Cerebellar cortex (tissue), 1 donor: ENCODE results near the gene ACOT9.
"Not testable (repeated sequence)": the region's sequence is repeated elsewhere in the genome, so short reads cannot be mapped to it uniquely, and the experiment has no call there.

ENCODE experiments used
- DNase-seq: peaks from one replicate; pipeline ENCODE4 v3.0.0-alpha.2; 2015; ENCODE audit warnings: low spot score

Gene ACOT9

GRCh38 chrX:23692166-23692565 lies 50.9 kb downstream of the ACOT9 start:
- DNase-seq, result no peak

DNA sequence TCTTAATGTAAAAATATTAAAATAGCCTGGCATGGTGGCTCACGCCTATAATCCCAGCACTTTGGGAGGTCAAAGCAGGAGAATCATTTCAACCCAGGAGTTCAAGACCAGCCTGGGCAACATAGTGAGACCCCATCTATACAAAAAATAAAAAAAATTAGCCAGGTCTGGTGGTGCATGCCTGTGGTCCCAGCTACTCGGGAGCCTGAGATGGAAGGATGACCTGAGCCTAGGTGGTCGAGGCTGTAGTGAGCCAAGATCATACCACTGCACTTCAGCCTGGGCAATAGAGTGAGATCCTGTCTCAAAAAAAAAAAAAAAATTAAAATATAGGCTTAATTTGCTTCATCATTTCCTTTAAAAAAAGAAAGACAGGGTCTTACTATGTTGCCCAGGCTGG lies 66.6 kb downstream of the ACOT9 start:
- not testable (repeated sequence) for DNase-seq

DNA sequence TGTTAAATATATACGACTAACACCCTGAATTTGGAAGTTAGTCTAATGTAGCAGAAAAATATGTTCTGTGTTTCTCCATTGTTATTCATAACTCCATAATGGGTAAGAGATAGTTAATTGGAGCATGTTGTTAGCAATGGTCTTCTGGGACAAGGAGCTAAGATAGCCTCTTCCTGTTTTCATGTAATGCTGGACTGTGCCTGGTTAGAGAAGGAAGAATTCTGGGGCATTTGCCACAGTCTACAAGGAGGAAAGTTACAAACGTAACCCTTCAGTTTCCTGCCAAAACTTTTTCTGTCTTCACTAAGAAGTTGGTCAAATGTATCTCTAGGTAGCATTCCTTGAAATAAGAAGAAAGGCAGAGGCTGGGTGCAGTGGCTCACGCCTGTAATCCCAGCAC lies 70.0 kb downstream of the ACOT9 start:
- no peak for DNase-seq

DNA sequence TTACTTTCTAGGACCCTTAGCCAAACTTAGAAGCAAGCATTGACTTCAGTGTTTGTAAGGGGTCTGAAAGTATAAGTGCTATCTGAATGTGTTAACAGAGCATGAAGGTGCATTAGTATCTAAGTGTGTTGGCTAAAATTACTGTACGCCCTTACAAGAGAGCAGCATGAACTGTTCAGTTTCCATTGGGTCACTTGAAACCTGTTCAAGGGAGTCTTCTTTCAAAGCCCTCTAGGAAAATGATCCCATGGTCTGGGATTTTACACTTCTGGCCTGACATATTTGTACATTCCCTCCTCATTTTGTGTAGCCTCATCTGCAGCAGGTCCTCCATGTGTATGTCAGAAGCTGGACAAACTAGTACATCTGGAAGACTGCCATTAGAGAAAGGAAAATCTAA lies 72.5 kb downstream of the ACOT9 start:
- DNase-seq, result no peak

GRCh38 chrX:23668335-23668734 lies 74.7 kb downstream of the ACOT9 start:
- DNase-seq, result no peak

GRCh38 chrX:23667239-23668177 lies 75.6 kb downstream of the ACOT9 start, which contains the start of gene PRDX4:
Gene PRDX4, plus strand, starts transcription at chrX:23667493. Its CDS starts 78 bp downstream, at chrX:23667571.
- peak; percentile 83 for DNase-seq

DNA sequence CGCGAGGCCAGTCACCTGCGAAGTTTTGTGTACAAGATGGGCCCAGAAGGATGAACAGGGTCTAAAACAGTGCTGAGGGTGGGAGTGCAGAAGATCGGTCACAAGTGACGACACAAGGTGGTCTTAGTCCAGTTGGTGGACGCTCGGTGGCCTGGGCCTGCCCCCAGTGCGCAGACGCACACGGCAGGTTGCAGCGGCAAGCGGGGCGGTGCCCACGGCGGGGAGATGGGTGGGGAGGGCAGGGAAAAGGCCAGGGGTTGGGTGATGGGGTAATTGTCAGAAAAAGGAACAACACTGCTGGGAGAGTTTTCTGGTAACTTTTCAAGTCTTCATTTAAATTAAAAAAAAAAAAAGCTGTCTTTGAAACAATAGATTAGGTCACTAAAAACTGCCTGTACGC lies 76.8 kb downstream of the ACOT9 start:
- no peak for DNase-seq

- no peak for DNase-seq
Observed at GRCh38 chrX:23664496-23664895, 78.6 kb downstream of the ACOT9 start.

DNA sequence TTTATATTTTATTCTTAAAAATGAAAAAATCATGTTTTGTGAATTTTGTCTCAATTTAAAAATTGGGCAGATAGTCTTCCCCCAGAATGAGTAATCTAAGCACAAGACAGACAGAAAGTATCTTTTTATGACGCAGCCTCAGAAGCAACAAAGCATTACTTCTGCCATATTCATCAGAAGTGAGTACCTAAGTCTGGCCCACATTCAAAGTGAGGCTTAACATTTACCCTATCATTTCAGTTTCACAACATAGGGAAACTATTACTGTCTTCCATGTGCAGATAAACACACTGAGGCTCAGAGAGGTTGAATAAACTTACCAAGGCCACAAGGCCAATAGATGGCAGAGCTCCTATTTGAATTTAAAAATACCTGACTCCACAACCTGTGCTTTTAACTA lies 80.2 kb downstream of the ACOT9 start:
- no peak for DNase-seq

DNA sequence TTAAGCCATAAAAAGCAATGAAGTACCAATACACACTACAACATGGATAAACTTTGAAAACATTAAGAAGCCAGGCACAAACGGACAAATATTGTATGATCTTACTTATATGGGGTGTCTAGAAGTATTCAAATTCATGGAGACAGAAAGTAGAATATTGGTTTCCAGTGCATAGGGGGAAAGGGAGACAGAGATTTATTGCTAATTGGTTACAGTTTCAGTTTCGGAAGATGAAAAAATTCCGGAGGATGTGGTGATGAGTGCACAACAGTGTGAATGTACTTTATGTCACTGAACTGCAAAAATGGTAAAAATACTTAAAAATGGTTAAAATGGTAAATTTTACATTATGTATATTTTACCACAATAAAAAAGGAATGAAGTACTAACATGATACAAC lies 80.9 kb downstream of the ACOT9 start:
- no peak for DNase-seq

DNA sequence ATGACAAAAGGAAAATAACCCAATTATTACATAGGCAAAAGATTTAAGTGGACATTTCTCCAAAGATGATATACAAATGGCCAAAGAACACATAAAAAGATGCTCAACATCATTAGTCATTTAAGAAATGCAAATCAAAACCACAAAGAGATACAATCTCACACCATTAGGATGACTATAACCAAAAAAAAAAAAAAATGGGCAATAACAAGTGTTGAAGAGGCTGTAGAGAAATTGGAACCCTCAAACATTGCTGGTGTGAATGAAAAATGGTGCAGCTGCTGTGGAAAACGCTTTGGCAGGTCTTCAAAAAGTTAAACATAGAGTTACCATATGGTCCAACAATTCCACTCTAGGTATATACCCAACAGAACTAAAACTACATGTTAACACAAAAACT lies 81.4 kb downstream of the ACOT9 start:
- DNase-seq, result no peak

DNA sequence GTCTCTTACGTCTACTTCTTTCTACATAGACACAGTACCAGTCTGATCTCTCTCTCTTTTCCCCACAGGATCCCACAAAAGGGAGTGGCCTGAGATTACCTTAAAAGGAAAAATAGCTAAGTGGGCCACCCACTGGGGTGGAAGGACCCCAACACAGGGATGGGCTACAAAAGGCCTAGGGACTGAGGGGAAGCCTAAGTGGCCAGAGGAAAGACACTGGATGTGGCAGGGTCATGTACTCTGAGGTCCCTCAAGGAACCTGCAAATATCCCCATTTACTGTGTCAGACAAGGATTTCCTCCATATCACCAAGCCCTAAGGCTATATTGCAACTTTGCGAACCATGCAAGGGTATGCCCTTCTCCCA lies 82.3 kb downstream of the ACOT9 start:
- no peak for DNase-seq

DNA sequence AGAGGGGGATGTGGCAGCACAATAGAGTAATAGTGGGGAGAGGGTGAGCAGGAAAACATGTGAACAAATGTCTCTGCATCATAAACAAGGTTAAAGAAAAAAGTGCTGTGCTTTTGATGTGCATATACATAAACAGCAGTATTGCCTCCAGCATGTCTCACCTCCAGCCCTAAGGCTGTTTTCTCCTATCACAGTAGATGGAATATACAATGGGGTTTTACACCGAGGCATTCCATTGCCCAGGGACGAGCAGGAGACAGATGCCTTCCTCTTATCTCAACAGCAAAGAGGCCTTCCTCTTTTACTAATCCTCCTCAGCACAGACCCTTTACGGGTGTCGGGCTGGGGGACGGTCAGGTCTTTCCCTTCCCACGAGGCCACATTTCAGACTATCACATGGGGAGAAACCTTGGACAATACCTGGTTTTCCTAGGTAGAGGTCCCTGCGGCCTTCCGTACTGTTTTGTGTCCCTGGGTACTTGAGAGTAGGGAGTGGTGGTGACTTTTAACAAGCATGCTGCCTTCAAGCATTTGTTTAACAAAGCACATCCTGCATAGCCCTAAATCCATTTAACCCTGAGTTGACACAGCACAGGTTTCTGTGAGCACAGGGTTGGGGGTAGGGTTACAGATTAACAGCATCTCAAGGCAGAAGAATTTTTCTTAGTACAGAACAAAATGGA lies 82.9 kb downstream of the ACOT9 start:
- DNase-seq, result not testable (repeated sequence)

DNA sequence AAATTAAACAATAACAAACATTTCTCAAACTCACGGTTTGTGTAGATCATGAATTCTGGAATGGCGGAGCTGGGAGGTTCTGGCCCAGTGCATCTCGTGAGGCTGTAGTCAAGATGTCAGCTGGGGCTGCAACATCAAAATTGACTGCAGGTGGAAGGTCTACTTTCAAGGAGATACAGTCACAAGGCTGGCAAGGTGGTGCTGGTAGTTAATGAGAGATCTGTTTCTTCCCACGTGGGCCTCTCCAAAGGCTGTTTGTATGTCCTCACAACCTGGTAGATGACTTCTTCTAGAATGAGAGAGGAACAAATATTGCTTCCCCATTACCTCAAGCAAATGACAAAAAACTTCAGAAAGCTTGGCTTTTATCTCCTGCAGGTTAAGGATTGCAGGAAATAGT lies 83.7 kb downstream of the ACOT9 start:
- DNase-seq, result no peak

GRCh38 chrX:23656684-23657083 lies 86.4 kb downstream of the ACOT9 start:
- DNase-seq, result no peak

DNA sequence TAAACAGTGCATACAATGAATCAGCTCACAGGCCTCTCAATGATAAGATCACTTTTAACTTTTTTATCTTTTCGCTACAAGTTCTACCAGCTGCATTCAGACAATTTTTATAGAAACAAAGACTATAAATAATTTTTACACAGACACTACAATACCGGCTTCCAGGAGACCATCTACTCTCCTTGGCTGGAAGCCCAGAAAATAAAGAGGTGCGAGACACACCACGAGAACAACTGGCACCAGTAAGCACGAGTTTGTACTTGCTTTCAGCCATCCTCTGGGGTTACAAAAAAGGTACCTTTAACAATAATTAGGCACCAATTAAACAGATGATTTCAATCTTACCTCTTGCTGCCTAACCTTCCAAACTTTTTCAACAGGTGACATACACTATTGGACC lies 87.0 kb downstream of the ACOT9 start:
- no peak for DNase-seq
